Dermis microvascular lymphatic vessel endothelial cell (primary cell): ENCODE measurements around the gene OR6K3. TPM values are rescaled to one million over a fixed set of nuclear protein-coding genes. Genes with fewer than 3 reads are reported as not detected.
"Not testable (repeated sequence)": the region's sequence is repeated elsewhere in the genome, so short reads cannot be mapped to it uniquely, and the experiment has no call there.

ENCODE experiments used
- DNase-seq, 2 donors: peaks; one replicate each; pipeline versions ENCODE4 v3.0.0 to v3.0.0-alpha.2; 2010; ENCODE audit warnings: low read depth in 2 of 2
- total RNA-seq: library from RNA; depleted of rRNA; stranded (reverse); fragments of >200 nt; gene quantifications from 2 replicates; pipeline ENCODE4 v1.2.1, GENCODE V29; 2014

The OR6K3 gene, protein sequence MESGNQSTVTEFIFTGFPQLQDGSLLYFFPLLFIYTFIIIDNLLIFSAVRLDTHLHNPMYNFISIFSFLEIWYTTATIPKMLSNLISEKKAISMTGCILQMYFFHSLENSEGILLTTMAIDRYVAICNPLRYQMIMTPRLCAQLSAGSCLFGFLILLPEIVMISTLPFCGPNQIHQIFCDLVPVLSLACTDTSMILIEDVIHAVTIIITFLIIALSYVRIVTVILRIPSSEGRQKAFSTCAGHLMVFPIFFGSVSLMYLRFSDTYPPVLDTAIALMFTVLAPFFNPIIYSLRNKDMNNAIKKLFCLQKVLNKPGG
- total RNA-seq = not detected in 2 replicates

DNA sequence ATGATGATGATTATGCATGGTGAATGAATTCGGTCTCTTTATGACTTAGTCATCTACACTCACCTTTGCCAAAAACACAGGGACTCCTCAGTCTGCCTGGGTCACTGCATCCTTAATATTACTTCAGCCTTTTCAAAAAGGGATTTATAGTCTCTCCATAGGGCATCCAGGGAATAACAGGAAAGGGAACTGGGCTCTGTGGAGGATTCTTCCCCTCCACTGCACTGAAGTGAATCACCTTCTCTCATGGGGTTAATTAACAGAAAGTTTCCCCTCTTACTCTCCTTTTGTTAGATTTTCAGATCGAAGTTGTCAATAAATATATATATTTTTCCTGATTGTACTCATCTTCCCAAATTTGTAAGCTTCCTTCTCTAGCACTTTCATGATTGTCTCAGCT is at the start of gene OR6K3:
Gene OR6K3, minus strand, starts transcription at position 101 of the 400 bp plus-strand sequence. CDS start 2,605 bp downstream, outside the sequence.
- DNase-seq = no peak

- DNase-seq = no peak
Observed at GRCh38 chr1:158754420-158754819, 33.9 kb upstream of the OR6K3 start, which contains the start of gene OR6K6. OR6K6 (plus strand) TSS chr1:158754720; CDS start chr1:158754888, 168 bp downstream.

- no peak for DNase-seq
Observed at GRCh38 chr1:158752155-158752712, 31.7 kb upstream of the OR6K3 start.

GRCh38 chr1:158735848-158736247 is 15.3 kb upstream of the OR6K3 start:
- no peak for DNase-seq

- DNase-seq = no peak
Observed at GRCh38 chr1:158732524-158732923, 12.0 kb upstream of the OR6K3 start.

DNA sequence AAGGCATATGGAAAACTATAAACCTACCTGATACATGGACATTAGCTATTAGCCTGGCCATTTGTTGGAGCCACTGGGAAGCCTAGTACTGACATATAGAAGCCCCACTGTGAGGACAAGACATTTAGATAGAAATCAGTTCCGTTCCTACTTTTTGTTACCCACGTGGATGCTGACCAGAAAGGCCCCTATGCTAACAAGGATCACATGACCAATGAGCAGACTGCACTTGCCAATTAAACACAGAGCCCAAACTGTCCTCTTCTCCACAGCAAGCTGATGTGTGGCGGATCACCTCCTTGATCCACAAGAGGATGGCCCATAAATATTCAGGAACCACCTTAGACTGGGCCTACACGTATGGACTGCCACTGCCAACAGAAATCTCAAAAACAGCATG is 11.2 kb upstream of the OR6K3 start:
- no peak for DNase-seq

DNA sequence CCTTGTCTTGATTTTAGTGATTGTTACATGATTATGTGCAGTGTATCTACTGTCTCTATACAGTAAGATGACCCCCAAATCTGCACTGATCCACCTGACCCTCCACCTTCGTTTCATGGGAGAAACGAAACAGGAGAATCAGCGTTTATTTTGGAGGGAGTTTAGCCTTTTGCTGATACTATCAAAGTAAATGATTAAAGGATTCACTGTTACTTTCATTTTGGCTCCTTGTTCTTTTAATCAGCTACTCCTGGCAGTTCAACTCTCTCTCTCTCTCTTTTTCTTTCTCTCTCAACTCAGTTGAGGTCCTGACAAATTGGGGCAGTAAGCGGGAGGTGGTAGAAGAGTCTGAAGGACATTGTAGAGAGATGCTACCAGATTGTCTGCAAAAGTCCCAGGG is 9.9 kb upstream of the OR6K3 start:
- no peak for DNase-seq

DNA sequence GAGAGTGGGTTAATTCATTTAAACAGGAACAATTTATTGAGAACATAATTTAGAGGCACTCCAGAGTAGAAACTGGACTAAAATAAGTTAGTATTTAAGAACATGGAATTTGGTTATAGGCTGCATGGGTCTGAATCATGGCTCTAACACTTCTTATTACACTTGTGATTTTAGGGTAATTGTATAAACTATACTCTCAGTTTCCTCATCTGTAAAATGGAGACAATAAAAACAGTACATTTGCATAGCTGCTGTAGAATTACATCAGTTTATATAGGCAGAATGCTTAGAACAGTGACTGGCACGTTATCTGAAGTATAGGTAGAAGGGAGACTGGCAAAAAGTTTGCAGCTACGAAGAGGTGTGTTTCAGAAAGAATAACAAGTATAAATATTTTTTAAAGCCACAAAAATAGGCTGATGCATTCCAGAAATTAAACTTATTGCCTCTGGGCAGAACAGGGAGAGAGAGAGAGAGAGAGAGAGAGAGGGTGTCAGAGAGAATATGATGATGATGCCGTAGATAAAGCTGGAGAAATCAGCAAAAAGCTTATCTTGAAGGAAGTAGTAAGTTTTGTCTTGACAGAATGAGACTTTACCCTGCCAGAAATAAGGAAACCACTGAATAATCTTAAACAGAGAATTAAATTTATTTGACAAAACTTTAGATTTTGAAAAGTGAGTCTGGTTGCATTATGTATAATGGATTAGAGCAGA is 8.1 kb upstream of the OR6K3 start:
- no peak for DNase-seq

DNA sequence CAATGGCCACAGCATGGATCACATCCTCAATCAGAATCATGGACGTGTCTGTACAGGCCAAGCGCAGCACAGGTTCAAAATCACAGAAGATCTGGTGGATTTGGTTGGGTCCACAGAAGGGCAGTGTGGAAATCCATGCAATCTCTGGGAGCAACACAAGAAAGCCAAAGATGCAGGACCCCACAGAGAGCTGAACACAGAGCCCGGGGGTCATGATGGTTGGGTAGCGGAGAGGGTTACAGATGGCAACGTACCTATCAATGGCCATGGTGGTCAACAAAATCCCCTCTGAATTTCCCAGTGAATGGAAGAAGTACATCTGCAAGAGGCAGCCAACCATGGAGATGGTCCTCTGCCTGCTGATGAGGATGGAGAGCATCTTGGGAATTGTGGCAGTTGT is 3.9 kb upstream of the OR6K3 start:
- DNase-seq = no peak

DNA sequence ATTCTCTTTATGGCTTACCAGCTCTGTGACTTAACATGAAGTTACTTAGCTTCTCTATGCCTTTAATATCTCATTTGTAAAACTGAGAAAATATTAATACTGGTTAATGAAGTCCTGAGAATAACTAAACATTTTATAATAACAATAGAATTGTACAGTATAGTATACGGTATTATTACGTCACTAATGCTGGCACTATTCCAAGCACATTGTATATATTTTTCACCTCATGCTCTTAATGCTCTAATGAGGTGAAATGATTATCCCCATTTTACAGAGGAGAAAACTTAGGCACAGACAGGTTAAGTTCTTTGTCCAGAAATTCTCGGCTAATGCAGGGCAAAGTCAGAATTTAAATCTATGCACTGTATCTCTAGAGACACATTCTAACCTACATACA is 856 bp downstream of the OR6K3 start:
- DNase-seq = no peak

- no peak for DNase-seq
Observed at GRCh38 chr1:158717344-158717743, 3.2 kb downstream of the OR6K3 start.

DNA sequence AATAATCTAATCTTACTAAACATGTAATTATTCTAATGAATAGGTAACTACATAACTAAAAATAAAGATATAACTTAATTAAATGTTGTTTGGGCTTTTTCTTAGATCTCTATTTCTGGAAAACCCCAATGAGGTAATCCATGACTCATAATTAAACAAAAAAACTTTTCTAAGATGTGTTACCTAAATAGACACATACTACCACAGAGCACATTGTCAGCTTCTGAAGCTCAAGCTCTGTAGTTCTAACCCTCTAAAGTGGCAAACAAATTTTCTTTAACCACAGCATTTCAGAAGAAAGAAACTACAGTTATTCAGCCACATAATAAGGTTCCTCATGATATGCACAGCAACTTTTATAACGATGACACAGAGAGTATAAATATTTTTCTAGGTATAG is 4.2 kb downstream of the OR6K3 start:
- DNase-seq = no peak

GRCh38 chr1:158714754-158715153 is 5.8 kb downstream of the OR6K3 start:
- no peak for DNase-seq

GRCh38 chr1:158711098-158711497 is 9.4 kb downstream of the OR6K3 start:
- no peak for DNase-seq

DNA sequence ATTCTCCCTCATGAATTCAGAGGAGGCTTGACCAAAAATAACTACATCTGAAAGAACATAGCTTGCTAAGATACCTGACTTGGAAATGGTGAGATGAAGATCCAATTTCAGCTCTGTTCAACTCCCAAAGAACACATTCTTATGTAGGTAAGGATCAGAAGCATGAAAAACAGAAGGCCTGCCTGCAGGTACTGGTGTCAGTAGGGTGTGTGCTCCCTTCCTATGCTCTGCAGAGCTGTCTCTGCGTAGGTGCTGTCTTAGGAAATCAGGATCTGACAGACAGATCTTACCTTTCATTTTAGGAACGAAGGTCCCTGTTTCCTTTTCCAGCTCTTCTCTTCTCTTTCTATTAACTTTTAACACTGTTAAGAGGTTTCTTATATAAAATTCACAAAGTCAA is 14.4 kb downstream of the OR6K3 start:
- no peak for DNase-seq

GRCh38 chr1:158700552-158700951 is 20.0 kb downstream of the OR6K3 start, which contains the start of gene OR6K2:
OR6K2 (minus strand) TSS chr1:158700652; CDS start chr1:158700652, 0 bp downstream.
- no peak for DNase-seq

DNA sequence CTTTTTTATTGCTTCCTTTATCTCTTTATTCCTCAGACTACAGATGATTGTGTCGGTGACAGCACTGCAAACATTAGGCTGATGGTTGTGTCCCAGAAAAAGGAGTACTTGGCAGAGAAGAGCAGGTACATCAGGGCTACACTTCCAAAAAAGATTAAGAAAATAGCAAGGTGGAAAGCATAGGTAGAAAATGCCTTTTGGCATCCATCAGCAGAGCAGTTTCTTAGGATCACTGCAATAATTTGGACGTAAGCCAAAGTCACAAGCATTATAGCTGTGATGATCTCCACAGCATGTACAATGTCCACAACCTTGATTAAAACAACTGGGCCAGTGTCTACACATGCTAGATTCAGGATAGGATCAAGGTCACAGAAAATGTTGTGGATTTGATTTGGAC is 25.9 kb downstream of the OR6K3 start:
- no peak for DNase-seq

- no peak for DNase-seq
Observed at GRCh38 chr1:158692356-158692755, 28.2 kb downstream of the OR6K3 start.

GRCh38 chr1:158691907-158692306 is 28.6 kb downstream of the OR6K3 start:
- DNase-seq = no peak

GRCh38 chr1:158691149-158691548 is 29.4 kb downstream of the OR6K3 start:
- DNase-seq = not testable (repeated sequence)

DNA sequence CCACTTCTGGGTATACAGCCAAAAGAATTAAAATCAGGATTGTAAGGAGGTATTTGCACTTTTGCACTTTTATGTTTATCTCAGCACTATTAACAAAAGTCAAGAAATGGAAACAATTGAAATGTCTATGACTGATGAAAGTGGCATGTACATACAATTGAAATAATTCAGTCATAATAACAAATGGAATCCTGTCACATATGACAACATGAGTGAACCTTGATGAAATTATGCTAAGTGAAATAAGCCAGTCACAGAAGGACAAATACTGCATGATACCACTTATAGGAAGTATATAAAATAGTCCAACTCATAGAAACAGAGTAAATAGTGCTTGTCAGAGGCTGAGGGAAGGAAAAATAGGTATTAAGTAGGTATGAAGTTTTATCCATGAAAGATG is 30.6 kb downstream of the OR6K3 start:
- DNase-seq = no peak

DNA sequence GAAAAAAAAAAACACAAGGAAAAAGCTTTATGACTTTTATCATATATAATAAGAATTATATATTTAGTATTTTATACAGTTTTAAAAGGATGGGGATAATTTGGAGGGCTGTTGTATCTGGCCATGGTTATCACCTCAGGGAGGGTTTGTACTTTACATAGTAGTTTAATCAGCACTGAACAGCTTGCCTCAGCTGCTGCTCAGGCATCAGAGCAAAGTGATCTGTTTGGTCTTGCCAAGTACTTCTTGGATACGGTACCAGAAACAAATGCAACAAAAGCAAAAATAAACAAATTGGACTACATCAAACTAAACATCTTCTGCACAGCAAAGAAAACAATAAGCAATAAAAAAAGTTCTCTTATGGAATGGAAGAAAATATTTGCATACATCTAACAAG is 31.4 kb downstream of the OR6K3 start:
- no peak for DNase-seq

DNA sequence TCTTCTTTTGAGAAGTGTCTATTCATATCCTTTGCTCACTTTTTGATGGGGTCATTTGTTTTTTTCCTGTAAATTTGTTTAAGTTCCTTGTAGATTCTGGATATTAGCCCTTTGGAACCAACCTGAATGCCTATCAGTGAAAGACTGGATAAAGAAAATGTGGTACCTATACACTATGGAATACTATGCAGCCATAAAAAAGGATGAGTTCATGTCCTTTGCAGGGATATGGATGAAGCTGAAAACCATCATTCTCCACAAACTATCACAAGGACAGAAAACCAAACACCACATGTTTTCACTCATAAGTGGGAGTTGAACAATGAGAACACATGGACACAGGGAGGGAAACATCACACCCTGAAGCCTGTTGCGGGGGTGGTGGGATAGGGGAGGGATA is 32.2 kb downstream of the OR6K3 start:
- DNase-seq = not testable (repeated sequence)
